ENCODE results near the gene ARHGAP6.

DNA sequence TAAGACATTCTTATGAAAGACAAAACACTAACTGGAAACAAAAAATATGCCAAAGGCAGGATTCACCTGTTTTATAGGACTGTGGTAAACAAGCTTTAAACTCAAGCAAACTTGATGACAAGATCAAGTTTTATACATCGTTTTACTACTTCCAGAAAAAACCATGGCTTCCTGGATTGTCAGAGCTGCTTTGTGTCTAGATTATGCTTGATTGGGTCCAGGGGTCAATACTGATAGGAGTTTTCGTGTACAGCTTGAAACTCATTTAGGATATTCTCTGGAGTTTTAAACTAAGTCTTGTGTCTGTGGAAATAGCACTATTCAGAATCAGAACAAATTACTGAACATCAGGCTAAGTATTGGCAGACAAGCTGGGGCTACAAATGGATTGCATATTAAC lies 541.6 kb downstream of the ARHGAP6 start:
- TF ChIP-seq, protein P1, sequence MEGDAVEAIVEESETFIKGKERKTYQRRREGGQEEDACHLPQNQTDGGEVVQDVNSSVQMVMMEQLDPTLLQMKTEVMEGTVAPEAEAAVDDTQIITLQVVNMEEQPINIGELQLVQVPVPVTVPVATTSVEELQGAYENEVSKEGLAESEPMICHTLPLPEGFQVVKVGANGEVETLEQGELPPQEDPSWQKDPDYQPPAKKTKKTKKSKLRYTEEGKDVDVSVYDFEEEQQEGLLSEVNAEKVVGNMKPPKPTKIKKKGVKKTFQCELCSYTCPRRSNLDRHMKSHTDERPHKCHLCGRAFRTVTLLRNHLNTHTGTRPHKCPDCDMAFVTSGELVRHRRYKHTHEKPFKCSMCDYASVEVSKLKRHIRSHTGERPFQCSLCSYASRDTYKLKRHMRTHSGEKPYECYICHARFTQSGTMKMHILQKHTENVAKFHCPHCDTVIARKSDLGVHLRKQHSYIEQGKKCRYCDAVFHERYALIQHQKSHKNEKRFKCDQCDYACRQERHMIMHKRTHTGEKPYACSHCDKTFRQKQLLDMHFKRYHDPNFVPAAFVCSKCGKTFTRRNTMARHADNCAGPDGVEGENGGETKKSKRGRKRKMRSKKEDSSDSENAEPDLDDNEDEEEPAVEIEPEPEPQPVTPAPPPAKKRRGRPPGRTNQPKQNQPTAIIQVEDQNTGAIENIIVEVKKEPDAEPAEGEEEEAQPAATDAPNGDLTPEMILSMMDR (IDR thresholded peaks at IDR 0.05) = no peak
- TF ChIP-seq EZH2 (IDR thresholded peaks at IDR 0.05) = no peak

All from neural progenitor cell (in vitro differentiated cells).